ENCODE measurements around the gene SLC25A39.
"Not testable (repeated sequence)": the region's sequence is repeated elsewhere in the genome, so short reads cannot be mapped to it uniquely, and the experiment has no call there.

SLC25A39 gene

GRCh38 chr17:44333371-44333770 lies 8.7 kb upstream of the SLC25A39 start:
- no peak for DNase-seq

- DNase-seq, result peak; percentile 43
Observed at GRCh38 chr17:44331249-44331760, 6.7 kb upstream of the SLC25A39 start.

- DNase-seq, result not testable (repeated sequence)
Observed at GRCh38 chr17:44330263-44330662, 5.6 kb upstream of the SLC25A39 start.

GRCh38 chr17:44329516-44329915 lies 4.9 kb upstream of the SLC25A39 start:
- not testable (repeated sequence) for DNase-seq

- DNase-seq, result no peak
Observed at GRCh38 chr17:44327715-44328449, 3.3 kb upstream of the SLC25A39 start.

- DNase-seq, result peak; percentile 91
Observed at GRCh38 chr17:44326861-44327444, 2.3 kb upstream of the SLC25A39 start.

GRCh38 chr17:44324092-44324570 lies 492 bp downstream of the SLC25A39 start:
- DNase-seq, result no peak

GRCh38 chr17:44323359-44324091 lies 1.1 kb downstream of the SLC25A39 start:
- DNase-seq, result no peak

- no peak for DNase-seq
Observed at GRCh38 chr17:44322236-44322895, 2.3 kb downstream of the SLC25A39 start.

GRCh38 chr17:44321246-44322120 lies 3.1 kb downstream of the SLC25A39 start:
- no peak for DNase-seq

GRCh38 chr17:44320066-44320465 lies 4.6 kb downstream of the SLC25A39 start:
- DNase-seq, result no peak

GRCh38 chr17:44318077-44318892 lies 6.3 kb downstream of the SLC25A39 start:
- no peak for DNase-seq

- no peak for DNase-seq
Observed at GRCh38 chr17:44317545-44317944, 7.1 kb downstream of the SLC25A39 start.

- DNase-seq, result no peak
Observed at GRCh38 chr17:44315760-44316731, 8.6 kb downstream of the SLC25A39 start.

GRCh38 chr17:44314869-44315661 lies 9.6 kb downstream of the SLC25A39 start:
- no peak for DNase-seq

GRCh38 chr17:44314524-44314868 lies 10.1 kb downstream of the SLC25A39 start:
- no peak for DNase-seq

GRCh38 chr17:44314031-44314430 lies 10.6 kb downstream of the SLC25A39 start:
- DNase-seq, result no peak

GRCh38 chr17:44312396-44313104 lies 12.1 kb downstream of the SLC25A39 start:
- no peak for DNase-seq
